ENCODE results near the gene ADCY6.

ADCY6 gene

DNA sequence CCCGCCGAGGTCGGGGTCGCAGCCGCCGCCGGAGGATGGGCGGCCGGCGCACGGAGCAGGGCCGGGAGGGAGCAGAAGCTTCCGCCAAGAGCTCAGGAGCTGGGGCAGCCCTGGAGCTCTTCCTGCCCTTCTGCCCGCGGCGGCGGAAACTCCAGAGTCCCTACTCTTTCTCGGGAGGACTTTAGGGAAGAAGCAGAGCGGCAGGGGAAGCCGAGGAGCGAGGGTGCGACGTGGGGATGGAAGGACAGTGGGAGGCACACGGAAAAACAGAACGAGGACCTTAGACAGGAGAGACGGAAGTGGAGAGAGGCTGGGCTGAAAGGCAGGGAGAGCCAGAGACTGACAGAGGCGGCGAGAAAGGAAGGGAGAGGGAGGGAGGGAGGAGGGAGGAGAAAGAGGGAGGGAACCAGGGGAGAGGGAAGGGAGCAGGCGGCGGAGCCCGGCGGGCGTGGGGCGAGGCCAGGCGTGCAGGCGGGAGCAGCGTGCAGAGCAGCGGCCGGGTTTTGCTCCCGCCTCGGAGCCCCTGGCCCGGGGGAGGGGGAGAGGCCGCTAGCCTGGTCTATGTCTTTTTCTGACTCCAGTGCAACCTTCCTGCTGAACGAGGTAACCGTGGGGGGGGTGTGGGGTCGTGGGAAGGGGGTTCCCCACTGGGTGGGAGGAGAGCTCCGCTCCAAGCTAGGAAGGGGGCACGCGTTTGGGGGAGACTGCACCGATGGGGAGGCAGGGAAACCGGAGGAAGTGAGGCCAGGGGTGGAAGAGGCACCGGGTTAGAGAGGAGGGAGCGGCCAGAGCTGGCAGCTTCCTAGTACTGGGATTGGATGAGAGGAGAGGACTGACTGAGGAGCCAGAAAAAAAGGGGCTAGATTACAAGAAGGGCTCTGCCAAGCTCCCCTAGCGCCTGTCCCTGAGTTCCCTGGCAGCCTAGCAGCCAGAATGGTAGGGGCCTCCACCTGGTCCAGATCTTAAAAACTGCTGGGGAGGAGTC is 26.5 kb upstream of the ADCY6 start:
- peak; percentile 87 for DNase-seq (ENCODE audit: low spot score)

DNA sequence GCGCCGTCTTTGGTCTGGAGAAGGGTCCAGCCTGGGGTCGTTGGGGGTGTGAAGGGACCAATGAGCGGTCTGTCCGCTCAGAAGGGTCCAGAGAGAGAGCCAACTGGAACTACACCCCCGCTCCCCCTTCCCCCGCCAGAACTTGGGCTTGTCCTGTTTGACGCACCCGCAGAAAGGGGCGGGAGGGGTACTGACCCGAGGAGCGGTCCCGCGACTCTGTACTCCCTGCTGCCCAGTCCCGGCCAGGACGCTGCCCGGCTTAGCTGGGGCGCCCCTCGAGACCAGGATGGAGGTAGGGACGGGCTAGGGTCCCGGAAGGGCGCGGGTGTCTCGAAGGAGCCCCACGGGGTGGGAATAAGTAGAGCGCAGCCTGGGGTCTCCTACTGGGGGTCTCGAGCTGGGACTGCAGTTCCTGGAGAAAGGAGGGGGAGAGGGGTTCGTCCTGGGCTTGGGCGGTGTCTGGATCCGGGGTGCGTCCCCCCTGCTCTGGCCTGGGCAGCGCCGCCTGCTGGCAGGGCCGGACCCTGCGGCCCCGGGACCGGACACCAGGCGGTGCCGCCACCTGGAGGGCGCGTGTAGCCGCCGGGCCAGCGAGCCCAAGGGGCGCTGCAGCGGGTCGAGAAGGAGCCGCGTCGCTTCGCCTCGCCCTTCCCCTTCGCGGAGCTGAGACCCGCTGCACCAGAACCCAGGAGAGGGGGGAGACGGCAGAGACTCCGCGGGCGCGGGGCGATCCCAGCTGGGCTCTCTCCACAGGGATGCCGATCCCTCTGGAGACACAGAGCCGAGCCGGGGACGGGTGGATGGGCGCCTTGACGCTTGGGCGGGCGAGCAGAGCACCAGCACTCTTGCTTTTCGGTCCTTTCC is 25.6 kb upstream of the ADCY6 start:
- DNase-seq (ENCODE audit: low spot score) = peak; percentile 83

DNA sequence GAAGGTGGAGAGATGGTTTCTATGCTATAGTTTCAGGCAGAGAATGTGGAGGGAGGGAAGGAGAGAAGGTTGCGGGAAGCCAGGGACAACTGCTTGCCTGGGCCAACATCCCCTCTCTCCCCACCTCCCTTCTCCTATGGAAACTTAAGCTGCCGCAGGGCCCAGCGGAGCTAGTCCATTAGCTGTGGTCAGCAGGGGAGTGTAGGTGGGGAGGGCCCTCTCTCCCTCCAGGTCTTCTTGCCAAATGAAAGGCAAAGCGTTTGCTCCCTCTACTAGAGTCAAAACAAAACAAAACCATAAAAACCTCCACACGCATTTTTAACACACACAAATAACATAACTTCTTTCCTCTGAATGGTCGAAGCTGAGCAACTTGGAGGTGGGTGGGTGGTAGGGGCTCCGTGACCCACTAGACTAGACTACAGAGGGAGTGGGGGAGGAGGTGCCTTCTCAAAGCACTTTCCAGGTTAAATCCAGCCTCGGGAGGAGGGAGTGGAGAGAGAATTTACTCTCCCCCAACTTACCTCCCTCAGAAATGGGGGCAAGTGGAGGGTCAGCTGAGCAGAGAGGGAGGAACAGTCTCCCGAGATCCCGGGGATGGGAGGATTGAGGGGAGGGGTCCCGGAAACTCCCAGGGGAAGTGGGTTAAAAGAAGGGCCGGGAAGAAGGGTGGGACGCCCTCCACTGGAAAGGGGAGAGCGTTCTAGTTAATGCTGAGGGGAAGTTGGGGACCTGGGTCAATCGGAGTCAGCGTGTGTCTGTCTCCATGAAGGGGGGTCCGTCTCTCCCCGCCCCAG is 24.8 kb upstream of the ADCY6 start:
- DNase-seq (ENCODE audit: low spot score) = no peak

DNA sequence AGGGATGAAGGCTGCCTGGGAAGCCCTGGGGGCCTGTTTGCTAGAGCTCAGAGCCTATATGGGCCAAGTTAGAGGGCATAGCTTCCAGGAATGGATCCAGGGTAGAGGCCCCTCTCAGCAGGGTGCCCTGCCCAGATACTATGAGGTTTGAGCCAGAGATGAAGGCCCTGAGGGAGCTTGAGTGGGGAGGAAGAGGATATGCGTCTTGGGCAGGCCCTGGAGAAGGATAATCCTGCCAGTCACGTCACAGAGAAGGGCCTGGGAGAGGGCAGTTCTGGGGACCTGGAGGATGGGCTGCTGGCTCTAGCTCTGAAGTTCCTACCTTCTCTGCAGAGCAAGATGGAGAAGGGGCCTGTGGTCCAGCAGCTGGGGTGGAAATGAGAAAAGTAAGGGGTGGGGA is 23.5 kb upstream of the ADCY6 start:
- no peak for DNase-seq (ENCODE audit: low spot score)

DNA sequence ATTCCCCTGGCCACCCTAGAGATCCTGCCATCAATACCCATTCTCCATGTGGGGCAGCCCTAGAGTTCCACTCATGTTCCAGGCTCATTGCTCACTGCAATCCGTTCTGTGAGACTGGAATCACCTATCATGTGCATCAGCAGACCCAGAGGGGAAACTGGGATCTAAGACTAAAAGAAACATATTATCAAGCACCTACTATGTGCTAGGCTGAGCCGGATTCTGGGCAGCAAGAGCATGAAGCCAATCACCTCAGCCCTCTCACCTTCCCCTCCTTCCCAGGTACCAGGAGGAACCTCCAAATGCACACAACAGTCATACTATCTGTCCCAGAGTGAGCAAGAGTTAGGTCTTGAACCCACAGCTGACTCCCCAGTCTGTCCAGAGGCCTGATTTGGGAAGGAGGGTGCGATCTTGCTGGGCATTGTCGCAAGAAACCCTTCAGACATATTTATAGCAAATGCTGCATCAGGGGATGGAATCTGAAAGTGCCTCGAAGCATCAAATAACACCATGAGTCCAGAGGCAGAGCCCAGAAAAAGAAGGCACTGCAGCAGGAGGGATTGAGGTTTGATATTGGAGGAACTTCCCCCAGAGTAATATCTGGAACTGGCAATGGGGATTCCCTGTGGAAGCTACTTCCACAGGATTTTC is 22.7 kb upstream of the ADCY6 start:
- no peak for DNase-seq (ENCODE audit: low spot score)

DNA sequence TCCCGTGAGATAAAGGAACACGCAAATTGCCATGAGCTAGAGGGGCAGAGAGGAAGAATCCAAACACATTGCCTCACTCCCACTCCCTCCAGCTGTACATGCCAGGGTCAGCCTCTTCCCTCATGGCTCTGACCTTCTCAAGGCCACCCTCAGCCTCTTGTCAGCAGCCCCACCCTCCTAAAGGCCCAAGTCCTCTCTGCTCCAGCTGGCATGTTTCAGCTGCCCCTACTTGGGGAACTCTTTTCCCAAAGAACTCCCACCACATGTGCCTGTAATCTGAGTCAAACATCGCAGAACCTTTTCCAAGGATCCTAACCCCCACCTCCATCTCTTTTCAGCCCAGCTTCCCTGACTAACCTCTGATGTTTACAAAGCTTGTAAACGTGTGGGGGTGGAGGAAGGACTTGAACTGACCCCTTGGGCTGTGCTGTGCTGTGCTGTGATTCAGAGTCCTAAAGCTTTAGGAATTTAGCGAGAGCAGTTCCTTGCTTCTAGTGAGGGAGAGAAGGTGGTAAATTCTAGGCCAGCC is 22.1 kb upstream of the ADCY6 start:
- DNase-seq (ENCODE audit: low spot score) = no peak

GRCh38 chr12:48807981-48808380 is 19.1 kb upstream of the ADCY6 start:
- DNase-seq (ENCODE audit: low spot score) = no peak

DNA sequence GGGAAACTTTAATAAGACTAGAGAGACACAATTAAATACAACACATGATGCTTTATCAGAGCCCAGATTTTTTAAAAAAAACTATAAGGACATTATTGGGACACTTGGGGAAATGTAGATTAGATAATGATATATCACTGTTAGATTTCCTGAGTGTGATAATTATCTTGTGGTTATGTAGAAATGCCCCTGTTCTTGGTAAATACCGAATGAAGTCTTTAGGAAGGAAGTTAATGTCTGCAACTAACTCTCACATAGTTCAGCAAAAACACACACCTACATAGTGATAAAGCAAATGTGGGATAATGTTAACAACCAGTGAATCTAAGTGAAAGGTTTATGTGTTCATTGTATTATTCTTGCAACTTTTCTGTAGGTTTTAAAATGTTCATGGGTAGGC is 14.8 kb upstream of the ADCY6 start:
- no peak for DNase-seq (ENCODE audit: low spot score)

GRCh38 chr12:48800971-48801370 is 12.1 kb upstream of the ADCY6 start:
- DNase-seq (ENCODE audit: low spot score) = no peak

GRCh38 chr12:48800457-48800856 is 11.6 kb upstream of the ADCY6 start:
- DNase-seq (ENCODE audit: low spot score) = no peak

DNA sequence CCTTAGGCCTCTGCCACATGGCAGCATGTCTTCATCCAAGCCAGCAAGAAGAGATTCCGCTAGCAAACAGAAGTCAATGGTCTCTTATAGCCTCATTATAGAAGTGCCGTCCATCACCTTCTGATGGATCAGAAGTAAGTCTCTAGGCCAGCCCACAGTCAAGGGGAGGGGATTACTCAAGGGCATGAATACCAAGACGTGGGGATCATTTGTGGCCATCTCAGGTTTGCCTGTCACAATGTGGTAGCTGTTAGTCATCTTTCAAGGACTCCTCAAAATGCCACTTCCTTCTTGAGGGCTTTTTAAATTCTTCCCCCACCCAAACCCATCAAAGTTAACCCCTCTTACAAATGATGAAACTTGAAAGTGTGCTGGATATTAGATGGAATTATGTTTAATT is 8.1 kb upstream of the ADCY6 start:
- DNase-seq (ENCODE audit: low spot score) = no peak

DNA sequence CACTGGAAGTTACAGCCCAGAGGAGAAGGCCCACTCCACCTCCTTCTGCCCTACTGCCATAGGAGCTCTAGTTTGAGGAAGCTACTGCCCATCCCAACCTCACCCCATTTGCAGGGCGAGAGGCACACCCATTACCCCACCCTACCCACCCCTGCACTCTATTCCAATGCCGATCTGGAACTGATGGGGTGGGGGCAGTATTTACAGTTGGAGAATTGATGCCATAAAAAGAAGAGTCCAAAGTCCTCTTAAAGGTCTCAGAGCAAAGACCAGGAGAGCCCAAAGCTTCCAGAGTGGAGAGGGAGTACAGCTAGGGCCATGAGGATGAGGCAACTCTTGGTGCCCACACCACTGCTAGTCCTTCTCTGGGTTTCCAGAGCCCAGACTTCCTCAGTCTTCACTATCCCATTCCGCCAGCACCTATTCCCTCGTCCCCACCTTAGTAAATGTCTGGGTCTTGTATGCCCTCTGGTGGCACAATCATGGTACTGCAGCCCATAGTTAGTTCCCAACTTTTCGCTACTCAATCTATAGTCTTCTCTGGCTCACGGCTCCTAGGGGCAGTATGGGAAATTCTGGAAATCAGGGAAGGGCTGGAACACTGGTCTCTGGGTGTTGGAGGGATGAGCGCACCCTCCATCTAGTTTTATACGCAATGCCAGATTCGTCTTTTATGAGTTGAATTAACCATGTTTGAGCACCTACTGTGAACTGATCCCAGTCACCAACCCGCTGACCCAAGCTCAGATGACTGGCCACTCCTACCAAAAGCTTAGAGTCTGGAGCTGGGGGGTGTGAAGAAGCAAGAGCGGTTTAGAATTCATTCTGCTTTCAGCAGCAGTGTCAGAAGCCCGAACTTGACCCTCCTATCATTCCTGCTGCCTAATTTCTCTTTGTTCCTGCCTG is 6.9 kb upstream of the ADCY6 start:
- DNase-seq (ENCODE audit: low spot score) = peak; percentile 83

DNA sequence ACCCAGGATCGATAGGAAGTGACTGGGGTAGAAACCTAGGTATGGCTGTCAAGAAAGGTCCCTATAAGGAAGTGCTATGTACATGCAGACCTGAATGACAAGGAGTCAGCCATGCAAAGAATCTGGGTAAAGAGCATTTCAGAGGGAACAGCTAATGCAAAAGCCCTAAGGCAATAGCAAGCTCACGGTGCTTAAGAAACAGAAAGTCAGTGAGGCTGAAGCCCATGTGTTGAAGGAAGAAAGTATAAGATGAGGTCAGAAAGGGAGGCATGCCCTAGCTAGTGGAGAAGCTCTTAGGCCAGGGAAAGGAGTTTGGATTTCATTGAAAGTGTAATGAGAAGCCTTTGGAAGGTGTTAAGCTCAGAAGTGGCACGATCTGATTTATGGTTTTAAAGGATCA is 6.0 kb upstream of the ADCY6 start:
- no peak for DNase-seq (ENCODE audit: low spot score)

- DNase-seq (ENCODE audit: low spot score) = no peak
Measured at GRCh38 chr12:48793696-48794095, 4.8 kb upstream of the ADCY6 start.

- DNase-seq (ENCODE audit: low spot score) = no peak
Measured at GRCh38 chr12:48789858-48790326, 1.0 kb upstream of the ADCY6 start.

DNA sequence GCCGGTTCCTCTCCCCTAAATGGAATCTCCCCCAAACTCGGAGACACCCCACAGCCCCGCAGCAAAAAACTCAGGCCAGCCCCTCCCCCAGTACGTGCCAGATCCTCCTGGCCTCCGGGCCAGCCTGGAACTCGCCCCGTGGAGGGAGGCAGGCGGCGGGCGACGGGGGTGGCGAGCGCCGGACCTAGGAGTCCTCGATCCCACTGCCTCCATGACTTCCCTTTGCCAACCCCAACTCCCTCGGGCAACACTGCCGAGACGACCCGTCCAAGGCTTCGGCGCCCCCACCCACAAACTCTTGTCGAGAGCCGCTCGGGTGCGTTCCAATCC is 400 bp downstream of the ADCY6 start:
- DNase-seq (ENCODE audit: low spot score) = no peak

DNA sequence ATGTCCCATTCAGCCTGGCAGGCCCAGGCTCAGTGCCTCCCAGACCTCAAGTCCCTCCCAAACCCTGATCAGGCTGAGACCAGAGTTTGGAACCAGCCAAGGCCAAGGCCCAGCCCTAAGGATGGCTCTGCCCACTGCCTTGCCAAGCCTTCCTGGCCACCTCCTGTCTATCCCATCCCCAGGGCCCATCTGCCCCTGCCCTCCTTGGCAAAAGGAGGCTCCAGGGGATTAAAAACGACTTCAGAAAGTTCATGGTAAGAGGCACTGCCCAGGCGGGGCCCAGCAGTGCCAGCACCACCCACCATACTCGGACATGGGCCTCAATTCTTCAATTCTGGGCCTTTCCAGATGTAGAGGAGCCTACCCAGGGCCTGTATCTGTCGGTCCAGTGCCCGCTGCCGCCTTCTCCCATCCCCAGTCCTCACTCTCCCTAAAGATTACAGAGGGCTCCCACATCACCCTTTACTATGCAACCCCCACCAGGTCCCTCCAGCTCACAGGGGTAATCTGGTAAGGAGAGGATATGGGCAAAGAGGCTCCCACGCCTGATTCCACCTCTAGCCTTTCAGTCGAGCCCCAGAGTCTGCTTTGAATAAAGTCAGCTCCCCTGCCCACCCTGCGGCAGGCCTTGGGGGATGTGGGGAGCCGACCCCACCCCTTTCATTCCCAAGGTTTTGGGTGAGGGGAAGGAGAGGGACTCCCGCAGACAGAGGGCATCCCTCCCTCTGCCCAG is 932 bp downstream of the ADCY6 start:
- no peak for DNase-seq (ENCODE audit: low spot score)

- no peak for DNase-seq (ENCODE audit: low spot score)
Measured at GRCh38 chr12:48786591-48787544, 2.0 kb downstream of the ADCY6 start.

Measured in left forelimb (tissue), 1 donor.